Measurements from ENCODE around the gene INPP4A.
"Not testable (repeated sequence)": the region's sequence is repeated elsewhere in the genome, so short reads cannot be mapped to it uniquely, and the experiment has no call there.

Gene INPP4A

DNA sequence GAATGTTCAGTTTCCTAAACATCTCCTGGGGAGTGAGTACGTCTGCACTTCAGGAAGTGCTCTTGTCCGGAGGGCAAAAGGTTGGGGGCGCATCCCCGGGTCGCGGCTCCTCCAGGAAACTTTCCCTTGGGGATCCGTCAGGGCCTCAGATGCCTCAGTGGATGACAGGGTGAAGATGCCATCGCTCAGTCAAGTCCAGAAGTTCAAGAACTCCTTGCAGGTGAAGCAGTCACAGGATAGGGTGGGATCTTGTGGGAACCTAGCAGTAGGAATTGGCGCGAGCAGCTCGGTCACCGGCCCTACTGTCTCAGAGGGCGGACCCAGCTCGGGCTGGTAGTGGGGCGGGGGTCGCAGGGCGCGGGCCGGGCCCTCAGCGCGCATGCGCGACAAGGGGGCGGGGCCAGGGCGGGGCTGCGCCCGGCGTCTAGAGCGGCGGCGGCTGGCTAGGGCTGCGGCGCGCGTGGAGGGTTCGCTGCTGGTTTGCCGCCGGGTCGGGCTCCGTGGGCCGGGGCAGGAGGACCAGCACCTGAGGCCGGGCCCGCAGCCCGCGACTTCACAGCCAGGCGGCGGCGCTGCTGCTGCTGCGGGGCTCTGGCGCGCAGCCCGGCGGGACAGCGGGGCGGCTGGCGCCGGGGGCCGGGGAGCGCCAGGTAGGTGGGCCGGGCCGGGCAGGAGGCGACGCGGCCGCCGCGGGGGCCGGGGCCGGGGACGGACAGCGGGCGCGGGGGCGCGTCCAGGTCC is at the start of gene INPP4A:
TSS of gene INPP4A (plus strand) at position 423 of the 741 bp plus-strand sequence. CDS start 75,191 bp downstream, outside the sequence.
- DNase-seq: peak; percentile 45 to 75

DNA sequence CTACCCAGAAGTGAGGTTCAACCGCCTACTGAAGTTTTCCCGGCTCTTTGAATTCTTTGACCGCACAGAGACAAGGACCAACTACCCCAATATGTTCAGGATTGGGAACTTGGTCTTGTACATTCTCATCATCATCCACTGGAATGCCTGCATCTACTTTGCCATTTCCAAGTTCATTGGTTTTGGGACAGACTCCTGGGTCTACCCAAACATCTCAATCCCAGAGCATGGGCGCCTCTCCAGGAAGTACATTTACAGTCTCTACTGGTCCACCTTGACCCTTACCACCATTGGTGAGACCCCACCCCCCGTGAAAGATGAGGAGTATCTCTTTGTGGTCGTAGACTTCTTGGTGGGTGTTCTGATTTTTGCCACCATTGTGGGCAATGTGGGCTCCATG is 48.7 kb upstream of the INPP4A start:
- DNase-seq: no peak

DNA sequence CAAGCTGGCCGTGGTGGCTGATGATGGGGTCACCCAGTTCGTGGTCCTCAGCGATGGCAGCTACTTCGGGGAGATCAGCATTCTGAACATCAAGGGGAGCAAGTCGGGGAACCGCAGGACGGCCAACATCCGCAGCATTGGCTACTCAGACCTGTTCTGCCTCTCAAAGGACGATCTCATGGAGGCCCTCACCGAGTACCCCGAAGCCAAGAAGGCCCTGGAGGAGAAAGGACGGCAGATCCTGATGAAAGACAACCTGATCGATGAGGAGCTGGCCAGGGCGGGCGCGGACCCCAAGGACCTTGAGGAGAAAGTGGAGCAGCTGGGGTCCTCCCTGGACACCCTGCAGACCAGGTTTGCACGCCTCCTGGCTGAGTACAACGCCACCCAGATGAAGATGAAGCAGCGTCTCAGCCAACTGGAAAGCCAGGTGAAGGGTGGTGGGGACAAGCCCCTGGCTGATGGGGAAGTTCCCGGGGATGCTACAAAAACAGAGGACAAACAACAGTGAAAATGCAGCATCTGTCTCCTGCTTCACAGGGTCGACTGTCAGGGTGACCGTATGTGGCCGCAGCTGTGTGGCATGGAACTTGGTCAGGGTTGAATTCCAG is 47.8 kb upstream of the INPP4A start:
- DNase-seq: no peak

GRCh38 chr2:98399140-98399539 is 45.5 kb upstream of the INPP4A start:
- DNase-seq: no peak

DNA sequence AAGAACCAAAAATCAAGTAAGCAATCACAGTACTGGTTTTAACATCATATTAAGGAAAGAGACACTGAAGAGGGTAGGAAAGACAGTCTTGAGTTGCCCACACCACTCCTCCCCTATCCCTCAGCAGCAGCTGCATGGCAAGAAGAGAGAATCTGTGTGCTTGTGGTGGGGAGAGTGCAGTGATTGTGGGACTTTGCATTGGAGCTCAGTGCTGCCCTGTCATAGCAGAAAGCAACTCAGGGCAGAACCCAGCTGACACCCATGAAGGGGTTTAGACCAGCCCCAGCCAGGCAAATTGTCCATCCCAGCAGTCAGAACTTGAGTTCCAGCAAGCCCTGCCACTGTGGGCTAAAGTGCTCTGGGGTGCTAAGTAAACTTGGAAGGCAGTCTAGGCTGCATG is 40.8 kb upstream of the INPP4A start:
- DNase-seq: no peak

DNA sequence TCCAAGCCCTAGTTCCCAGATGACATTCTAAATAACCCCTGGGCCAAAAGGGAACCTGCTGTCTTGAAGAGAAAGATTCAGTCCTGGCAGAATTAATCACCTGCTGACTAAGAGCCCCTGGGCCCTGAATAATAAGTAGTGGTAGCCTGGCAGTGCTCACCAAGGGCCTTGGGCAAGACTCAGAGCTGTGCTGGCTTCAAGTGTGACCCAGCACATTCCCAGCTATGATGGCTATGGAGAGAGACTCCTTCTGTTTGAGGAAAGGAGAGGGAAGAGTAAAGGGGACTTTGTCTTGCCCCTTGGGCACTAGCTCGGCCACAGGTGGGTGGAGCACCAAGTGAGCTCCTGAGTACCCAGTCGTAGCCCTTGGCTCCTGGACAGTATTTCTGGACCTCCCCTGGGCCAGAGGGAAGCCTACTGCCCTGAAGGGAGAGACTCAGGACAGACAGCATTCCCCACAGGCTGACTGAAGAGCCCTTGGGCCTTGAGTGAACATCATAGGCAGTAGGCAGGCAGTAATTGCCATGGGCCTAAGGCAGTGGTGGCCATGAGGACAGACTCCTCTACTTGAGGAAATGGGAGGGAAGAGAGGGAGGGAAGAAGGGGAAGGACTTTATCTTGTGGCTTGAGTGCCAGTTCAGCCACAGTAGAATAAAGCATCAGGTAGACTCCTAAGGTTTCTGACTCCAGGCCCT is 40.0 kb upstream of the INPP4A start:
- DNase-seq: no peak

DNA sequence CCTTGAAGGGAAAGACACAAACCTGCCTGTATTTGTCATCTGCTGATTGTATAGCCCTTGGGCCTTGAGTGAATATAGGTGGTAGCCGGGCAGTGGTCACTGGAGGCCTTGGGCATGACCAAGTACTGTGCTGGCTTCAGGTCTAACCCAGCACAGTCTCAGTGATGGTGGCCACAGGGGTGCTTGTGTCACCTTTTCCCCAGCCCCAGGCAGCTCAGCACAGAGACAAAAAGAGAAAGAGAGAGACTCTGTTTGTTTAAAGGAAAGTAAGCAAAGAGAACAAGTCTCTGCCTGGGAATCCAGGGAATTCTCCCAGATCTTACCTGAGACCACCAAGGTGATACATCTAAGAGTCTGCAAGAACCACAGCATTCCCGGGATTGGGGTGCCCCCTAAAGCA is 39.4 kb upstream of the INPP4A start:
- no peak for DNase-seq

DNA sequence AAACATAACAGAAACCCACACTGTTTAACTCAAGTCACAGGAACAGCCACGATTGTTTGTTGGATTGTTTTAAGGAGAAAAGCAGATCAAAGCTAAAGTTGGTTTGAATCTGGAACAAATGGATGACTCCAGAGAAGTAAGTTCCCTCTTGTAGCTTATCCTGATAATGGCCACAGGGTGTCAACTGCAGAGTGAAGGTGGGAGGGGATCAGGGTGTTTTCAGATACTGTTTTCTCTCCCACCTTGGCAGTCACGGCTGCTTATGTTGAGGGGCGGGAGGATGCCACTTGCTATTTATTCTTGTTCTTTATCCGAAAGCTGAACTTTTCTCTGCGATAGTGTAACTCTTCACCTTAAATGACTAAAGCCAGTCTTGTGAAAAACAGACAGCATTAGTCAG is 36.5 kb upstream of the INPP4A start:
- no peak for DNase-seq

GRCh38 chr2:98412751-98413458 is 31.8 kb upstream of the INPP4A start:
- peak; percentile 11 to 28 for DNase-seq

GRCh38 chr2:98414246-98414645 is 30.4 kb upstream of the INPP4A start:
- DNase-seq: not testable (repeated sequence)

- not testable (repeated sequence) for DNase-seq
These were observed 28.9 kb upstream of the INPP4A start for GRCh38 chr2:98415719-98416248.

GRCh38 chr2:98416383-98417159 is 28.1 kb upstream of the INPP4A start:
- no peak for DNase-seq

GRCh38 chr2:98419544-98419943 is 25.1 kb upstream of the INPP4A start:
- DNase-seq: no peak

- DNase-seq: no peak
These were observed 24.5 kb upstream of the INPP4A start for GRCh38 chr2:98419977-98420725.

DNA sequence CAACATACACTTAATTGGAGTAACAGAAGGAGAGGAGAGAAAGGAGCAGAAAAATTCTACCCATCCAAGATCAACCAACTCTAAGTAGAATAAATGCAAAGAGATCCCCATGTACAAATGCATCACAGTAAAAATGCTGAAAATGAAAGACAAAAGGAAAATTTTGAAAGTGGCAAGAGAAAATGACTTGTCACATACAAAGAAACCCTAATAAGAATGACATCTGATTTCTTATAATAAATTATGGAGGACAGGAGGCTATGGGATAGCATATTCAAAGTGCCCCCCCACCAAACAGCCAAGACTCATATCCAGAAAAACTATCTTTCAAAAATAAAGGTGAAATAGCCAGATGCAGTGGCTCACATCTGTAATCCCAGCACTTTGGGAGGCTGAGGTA is 22.2 kb upstream of the INPP4A start:
- DNase-seq: no peak

GRCh38 chr2:98426771-98427170 is 17.9 kb upstream of the INPP4A start:
- no peak for DNase-seq

DNA sequence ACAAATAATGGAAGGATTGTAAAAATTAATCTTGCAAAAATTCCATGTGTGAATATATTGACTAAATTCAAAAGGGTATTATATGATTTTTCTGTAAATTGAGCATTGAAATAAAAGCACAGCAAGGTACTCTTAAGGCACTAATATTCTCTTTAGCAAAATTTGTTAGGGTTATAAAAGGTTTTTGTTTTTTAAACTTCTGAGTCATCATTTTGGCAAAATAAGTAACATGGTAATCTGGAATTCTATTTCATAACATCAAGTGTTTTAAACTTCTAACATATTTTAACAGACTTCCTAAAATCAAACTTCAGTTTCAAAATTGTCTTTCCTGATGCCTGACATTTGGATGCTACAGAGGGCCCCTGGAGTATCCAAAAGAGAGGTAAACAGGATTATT is 12.5 kb upstream of the INPP4A start:
- no peak for DNase-seq

DNA sequence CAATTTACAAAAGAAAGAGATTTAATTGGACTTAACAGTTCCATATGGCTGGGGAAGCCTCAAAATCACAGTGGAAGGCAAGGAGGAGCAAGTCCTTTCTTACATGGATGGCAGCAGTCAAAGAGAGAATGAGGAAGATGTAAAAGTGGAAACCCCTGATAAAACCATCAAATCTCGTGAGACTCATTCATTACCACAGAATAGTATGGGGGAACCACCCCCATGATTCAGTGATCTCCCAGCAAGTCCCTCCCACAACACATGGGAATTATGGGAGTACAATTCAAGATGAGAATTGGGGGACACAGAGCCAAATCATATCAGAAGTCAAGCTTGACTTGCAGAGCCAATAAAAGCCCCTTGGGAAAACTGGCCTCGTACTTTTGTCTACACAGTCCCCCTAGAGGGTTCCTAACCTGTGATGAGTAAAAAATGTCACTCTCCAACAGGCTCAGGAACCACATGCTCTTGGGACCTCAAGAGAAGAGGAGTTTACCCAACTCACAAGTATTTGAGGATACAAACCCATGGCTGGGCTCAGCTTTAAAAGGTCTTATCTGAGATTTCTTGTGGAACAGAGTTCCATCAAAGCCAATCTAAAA is 11.2 kb upstream of the INPP4A start:
- DNase-seq: no peak

- no peak for DNase-seq
These were observed 10.2 kb upstream of the INPP4A start for GRCh38 chr2:98434492-98434891.

DNA sequence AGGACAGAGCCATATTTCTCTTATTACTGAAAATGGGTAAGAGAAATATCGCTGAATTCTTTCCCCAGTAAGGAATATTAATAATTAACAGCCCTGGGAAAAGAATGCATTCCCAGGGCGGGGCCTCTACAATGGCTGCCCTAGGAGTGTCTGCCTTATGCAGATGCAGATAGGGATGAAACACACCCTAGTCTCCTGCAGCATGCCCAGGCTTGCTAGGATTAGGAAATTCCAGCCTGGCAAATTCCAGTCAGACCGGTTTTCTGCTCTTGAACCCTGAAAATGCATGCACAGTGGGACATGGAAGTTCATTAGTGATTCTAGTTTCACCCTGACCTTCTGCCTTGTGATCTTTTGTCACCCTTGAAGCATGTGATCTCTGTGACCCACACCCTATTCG is 9.0 kb upstream of the INPP4A start:
- DNase-seq: not testable (repeated sequence)

DNA sequence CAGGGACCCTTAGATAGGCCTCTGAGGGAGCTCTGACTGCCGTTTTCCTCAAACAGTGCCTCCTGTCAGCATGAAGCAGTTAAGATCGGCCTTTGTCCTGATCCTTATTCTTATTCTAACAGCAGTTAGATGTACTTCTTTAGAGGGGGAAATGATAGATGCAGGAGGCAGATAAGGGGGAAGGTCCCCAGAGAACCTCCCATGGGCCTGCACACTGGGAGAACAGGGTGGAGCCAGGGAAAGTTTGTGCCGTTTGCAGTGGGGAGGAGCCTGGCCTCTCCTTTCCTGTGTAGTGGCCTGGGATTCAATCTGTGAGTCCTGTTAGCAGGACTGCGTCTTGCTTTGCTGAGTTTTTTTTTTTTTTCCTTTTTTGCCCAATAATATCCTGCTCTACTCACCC is 7.9 kb upstream of the INPP4A start:
- DNase-seq: no peak
